GM12878 (cell line): ENCODE measurements around the gene BBC3. TPM values are rescaled to one million over a fixed set of nuclear protein-coding genes. Genes with fewer than 3 reads are reported as not detected.

Source experiments
- ATF7 ChIP-seq: fragments of 450-650 bp; IDR thresholded peaks from 2 replicates; pipeline ENCODE4 v1.6.1; 2016; ENCODE audit warnings: low read depth, mild to moderate bottlenecking
- CHD1 ChIP-seq: IDR thresholded peaks from 2 replicates; pipeline ENCODE4 v1.6.1; 2012; ENCODE audit warnings: low read depth, low read length, improper control_type of control experiment
- CREB1 ChIP-seq: IDR thresholded peaks from 2 replicates; pipeline ENCODE4 v1.6.1; 2012; ENCODE audit warnings: low read depth, mild to moderate bottlenecking, inconsistent platforms
- EGR1 ChIP-seq, 2 experiments: IDR thresholded peaks; 1 replicate in 1 of 2; 2 replicates in 1 of 2; pipeline ENCODE4 v1.6.1; 2011 to 2012; ENCODE audit warnings: low read depth in 2 of 2, low read length in 2 of 2, borderline replicate concordance in 1 of 2, mild to moderate bottlenecking in 1 of 2, moderate library complexity in 1 of 2
- EZH2 ChIP-seq: IDR thresholded peaks from 2 replicates; pipeline ENCODE4 v1.6.1; 2012; ENCODE audit warnings: low read depth, mild to moderate bottlenecking, control low read depth, inconsistent platforms, low read length, borderline replicate concordance; ENCODE audit not compliant: control insufficient read depth
- PAX5 ChIP-seq: IDR thresholded peaks from 2 replicates; pipeline ENCODE4 v1.6.1; 2011; ENCODE audit warnings: low read depth, low read length, borderline replicate concordance
- SP1 ChIP-seq: IDR thresholded peaks from one replicate; pipeline ENCODE4 v1.6.1; 2011; ENCODE audit warnings: low read depth, low read length
- TBL1XR1 ChIP-seq: IDR thresholded peaks from 2 replicates; pipeline ENCODE4 v1.6.1; 2012; ENCODE audit warnings: low read depth, low read length, improper control_type of control experiment
- TCF7 ChIP-seq: IDR thresholded peaks from 2 replicates; pipeline ENCODE4 v1.6.1; 2014; ENCODE audit warnings: antibody characterized with exemption, borderline replicate concordance
- ZBED1 ChIP-seq: IDR thresholded peaks from 2 replicates; pipeline ENCODE4 v1.6.1; 2016; ENCODE audit warnings: borderline replicate concordance
- ZNF207 ChIP-seq: fragments of 450-650 bp; IDR thresholded peaks from 2 replicates; pipeline ENCODE4 v1.6.1; 2014; ENCODE audit warnings: antibody characterized with exemption, mild to moderate bottlenecking, borderline replicate concordance
- polyA plus RNA-seq, 11 experiments: library from polyadenylated mRNA; depleted of rRNA in 4 of 11; unstranded in 6 of 11; stranded (reverse) in 5 of 11; fragments of >200 nt; fragmentation: Nextera tagmentation in 4 of 11; fragmentation: Illumina TruSeq in 1 of 11; extraction: Ambion mirVana in 4 of 11; extraction: Trizol in 1 of 11; gene quantifications; 1 replicate in 1 of 11; 2 replicates in 10 of 11; pipeline versions ENCODE4 v1.2.1 to v1.2.3, GENCODE V29; 2011 to 2016; ENCODE audit warnings: inconsistent platforms in 2 of 11, missing spikeins in 2 of 11, low read depth in 1 of 11
- total RNA-seq, 4 experiments: library from RNA; depleted of rRNA in 3 of 4; stranded (reverse); fragments of >200 nt in 3 of 4; fragmentation: Illumina TruSeq in 1 of 4; extraction: Trizol in 1 of 4; gene quantifications; 2 replicates each; pipeline versions ENCODE4 v1.2.1 to v1.2.3, GENCODE V29; 2013 to 2021
- TF ChIP-seq, protein P1 (sequence below): fragments of 450-650 bp; IDR thresholded peaks from 2 replicates; pipeline ENCODE4 v1.6.1; 2017; ENCODE audit warnings: mild to moderate bottlenecking, moderate library complexity
- TF ChIP-seq, protein P2 (sequence below): fragments of 450-650 bp; formaldehyde crosslinking; IDR thresholded peaks from 2 replicates; pipeline ENCODE4 v1.4.0; 2020; ENCODE audit warnings: mild to moderate bottlenecking, moderate library complexity
- TF ChIP-seq, protein P3 (sequence below): fragments of 450-650 bp; IDR thresholded peaks from 2 replicates; pipeline ENCODE4 v1.6.1; 2017; ENCODE audit warnings: antibody characterized with exemption, mild to moderate bottlenecking, moderate library complexity
- TF ChIP-seq, protein P4 (sequence below): fragments of 450-650 bp; IDR thresholded peaks from 2 replicates; pipeline ENCODE4 v1.6.1; 2018; ENCODE audit warnings: borderline replicate concordance, mild to moderate bottlenecking; ENCODE audit not compliant: partially characterized antibody

The BBC3 gene
- total and polyA plus RNA-seq, 10 of the 15 experiments (the other 5 are each of a cell fraction or from before 2014, with no cell fraction given): 0.10 to 17.9 (median 7.5) TPM

DNA sequence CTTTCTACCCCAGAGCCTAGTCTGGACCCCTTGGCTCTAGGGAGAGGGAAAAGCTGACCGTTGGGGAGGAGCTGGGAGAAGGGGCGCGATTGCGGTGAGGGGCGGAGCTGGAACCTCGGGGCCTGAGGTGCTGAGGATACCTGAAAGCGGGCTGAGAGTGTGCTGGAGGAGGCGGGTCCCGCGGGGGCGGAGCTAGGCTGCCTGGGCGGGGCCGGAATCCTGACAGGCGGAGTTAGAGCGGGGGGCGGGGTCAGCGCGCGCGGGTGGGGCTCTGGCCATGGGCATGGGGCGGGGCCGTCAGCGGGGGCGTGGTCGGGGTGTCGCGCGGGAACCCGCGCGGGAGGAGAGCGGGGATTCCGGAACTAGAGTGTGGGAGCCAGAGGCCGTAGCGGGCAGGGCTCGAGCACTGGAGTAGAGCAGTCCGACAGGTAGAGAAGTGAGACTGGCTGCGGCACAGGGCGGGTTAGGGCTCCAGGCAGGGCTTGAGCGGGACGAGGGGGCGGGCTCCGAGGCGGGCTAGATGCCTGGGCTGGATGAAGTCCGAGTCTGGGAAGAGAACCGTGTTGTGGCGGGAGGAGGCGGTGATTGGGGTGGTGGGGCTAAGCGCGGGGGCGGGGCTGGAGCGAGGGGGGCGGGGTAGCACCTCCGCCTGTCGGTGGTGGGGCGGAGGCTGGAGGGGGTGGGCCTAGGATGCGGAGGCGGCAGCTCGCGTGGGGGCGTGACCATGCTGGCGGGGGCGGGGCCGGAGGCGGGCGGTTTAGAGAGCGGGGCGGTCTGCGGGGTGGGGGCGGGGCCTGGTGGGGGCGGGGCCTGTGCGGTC is 43.3 kb upstream of the BBC3 start, which contains the start of gene INAFM1 (continued):
- TF ChIP-seq, protein P1, sequence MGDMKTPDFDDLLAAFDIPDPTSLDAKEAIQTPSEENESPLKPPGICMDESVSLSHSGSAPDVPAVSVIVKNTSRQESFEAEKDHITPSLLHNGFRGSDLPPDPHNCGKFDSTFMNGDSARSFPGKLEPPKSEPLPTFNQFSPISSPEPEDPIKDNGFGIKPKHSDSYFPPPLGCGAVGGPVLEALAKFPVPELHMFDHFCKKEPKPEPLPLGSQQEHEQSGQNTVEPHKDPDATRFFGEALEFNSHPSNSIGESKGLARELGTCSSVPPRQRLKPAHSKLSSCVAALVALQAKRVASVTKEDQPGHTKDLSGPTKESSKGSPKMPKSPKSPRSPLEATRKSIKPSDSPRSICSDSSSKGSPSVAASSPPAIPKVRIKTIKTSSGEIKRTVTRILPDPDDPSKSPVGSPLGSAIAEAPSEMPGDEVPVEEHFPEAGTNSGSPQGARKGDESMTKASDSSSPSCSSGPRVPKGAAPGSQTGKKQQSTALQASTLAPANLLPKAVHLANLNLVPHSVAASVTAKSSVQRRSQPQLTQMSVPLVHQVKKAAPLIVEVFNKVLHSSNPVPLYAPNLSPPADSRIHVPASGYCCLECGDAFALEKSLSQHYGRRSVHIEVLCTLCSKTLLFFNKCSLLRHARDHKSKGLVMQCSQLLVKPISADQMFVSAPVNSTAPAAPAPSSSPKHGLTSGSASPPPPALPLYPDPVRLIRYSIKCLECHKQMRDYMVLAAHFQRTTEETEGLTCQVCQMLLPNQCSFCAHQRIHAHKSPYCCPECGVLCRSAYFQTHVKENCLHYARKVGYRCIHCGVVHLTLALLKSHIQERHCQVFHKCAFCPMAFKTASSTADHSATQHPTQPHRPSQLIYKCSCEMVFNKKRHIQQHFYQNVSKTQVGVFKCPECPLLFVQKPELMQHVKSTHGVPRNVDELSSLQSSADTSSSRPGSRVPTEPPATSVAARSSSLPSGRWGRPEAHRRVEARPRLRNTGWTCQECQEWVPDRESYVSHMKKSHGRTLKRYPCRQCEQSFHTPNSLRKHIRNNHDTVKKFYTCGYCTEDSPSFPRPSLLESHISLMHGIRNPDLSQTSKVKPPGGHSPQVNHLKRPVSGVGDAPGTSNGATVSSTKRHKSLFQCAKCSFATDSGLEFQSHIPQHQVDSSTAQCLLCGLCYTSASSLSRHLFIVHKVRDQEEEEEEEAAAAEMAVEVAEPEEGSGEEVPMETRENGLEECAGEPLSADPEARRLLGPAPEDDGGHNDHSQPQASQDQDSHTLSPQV: no peak
- no peak for TF ChIP-seq EZH2
- no peak for TF ChIP-seq ZBED1
- TF ChIP-seq, protein P2, sequence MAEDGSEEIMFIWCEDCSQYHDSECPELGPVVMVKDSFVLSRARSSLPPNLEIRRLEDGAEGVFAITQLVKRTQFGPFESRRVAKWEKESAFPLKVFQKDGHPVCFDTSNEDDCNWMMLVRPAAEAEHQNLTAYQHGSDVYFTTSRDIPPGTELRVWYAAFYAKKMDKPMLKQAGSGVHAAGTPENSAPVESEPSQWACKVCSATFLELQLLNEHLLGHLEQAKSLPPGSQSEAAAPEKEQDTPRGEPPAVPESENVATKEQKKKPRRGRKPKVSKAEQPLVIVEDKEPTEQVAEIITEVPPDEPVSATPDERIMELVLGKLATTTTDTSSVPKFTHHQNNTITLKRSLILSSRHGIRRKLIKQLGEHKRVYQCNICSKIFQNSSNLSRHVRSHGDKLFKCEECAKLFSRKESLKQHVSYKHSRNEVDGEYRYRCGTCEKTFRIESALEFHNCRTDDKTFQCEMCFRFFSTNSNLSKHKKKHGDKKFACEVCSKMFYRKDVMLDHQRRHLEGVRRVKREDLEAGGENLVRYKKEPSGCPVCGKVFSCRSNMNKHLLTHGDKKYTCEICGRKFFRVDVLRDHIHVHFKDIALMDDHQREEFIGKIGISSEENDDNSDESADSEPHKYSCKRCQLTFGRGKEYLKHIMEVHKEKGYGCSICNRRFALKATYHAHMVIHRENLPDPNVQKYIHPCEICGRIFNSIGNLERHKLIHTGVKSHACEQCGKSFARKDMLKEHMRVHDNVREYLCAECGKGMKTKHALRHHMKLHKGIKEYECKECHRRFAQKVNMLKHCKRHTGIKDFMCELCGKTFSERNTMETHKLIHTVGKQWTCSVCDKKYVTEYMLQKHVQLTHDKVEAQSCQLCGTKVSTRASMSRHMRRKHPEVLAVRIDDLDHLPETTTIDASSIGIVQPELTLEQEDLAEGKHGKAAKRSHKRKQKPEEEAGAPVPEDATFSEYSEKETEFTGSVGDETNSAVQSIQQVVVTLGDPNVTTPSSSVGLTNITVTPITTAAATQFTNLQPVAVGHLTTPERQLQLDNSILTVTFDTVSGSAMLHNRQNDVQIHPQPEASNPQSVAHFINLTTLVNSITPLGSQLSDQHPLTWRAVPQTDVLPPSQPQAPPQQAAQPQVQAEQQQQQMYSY (CRISPR knock-in tag): no peak
- TF ChIP-seq ATF7: no peak
- TF ChIP-seq, protein P3, sequence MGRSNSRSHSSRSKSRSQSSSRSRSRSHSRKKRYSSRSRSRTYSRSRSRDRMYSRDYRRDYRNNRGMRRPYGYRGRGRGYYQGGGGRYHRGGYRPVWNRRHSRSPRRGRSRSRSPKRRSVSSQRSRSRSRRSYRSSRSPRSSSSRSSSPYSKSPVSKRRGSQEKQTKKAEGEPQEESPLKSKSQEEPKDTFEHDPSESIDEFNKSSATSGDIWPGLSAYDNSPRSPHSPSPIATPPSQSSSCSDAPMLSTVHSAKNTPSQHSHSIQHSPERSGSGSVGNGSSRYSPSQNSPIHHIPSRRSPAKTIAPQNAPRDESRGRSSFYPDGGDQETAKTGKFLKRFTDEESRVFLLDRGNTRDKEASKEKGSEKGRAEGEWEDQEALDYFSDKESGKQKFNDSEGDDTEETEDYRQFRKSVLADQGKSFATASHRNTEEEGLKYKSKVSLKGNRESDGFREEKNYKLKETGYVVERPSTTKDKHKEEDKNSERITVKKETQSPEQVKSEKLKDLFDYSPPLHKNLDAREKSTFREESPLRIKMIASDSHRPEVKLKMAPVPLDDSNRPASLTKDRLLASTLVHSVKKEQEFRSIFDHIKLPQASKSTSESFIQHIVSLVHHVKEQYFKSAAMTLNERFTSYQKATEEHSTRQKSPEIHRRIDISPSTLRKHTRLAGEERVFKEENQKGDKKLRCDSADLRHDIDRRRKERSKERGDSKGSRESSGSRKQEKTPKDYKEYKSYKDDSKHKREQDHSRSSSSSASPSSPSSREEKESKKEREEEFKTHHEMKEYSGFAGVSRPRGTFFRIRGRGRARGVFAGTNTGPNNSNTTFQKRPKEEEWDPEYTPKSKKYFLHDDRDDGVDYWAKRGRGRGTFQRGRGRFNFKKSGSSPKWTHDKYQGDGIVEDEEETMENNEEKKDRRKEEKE: no peak
- peak; percentile 68 for TF ChIP-seq SP1
- TF ChIP-seq EGR1 (IDR thresholded peaks at IDR 0.05; ENCODE audit: borderline replicate concordance in 1 of 2, low read depth in 2 of 2, low read length in 2 of 2): peak in 1 of 2 experiments; percentile 76; a peak in 2 of 3 replicates
- TF ChIP-seq CREB1: peak; percentile 58
- TF ChIP-seq TBL1XR1: no peak
- peak; percentile 27; the same call in 1 of the 2 replicates for TF ChIP-seq PAX5
- no peak for TF ChIP-seq TCF7
- no peak for TF ChIP-seq CHD1
- TF ChIP-seq, protein P4, sequence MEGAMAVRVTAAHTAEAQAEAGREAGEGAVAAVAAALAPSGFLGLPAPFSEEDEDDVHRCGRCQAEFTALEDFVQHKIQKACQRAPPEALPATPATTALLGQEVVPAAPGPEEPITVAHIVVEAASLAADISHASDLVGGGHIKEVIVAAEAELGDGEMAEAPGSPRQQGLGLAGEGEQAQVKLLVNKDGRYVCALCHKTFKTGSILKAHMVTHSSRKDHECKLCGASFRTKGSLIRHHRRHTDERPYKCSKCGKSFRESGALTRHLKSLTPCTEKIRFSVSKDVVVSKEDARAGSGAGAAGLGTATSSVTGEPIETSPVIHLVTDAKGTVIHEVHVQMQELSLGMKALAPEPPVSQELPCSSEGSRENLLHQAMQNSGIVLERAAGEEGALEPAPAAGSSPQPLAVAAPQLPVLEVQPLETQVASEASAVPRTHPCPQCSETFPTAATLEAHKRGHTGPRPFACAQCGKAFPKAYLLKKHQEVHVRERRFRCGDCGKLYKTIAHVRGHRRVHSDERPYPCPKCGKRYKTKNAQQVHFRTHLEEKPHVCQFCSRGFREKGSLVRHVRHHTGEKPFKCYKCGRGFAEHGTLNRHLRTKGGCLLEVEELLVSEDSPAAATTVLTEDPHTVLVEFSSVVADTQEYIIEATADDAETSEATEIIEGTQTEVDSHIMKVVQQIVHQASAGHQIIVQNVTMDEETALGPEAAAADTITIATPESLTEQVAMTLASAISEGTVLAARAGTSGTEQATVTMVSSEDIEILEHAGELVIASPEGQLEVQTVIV: peak; percentile 37
- no peak for TF ChIP-seq ZNF207
